Fibroblast of villous mesenchyme (primary cell): Measurements from ENCODE around the gene CEBPB. TPM values are rescaled to one million over a fixed set of nuclear protein-coding genes. Genes with fewer than 3 reads are reported as not detected.

Source experiments
- DNase-seq: peaks from one replicate; pipeline ENCODE4 v3.0.0-alpha.2; 2010; ENCODE audit warnings: low read depth
- H3K4me3 ChIP-seq: 2 replicates; pipeline ENCODE4 v1.5.1; 2011; ENCODE audit warnings: low read depth, mild to moderate bottlenecking, low read length
- total RNA-seq: library from RNA; depleted of rRNA; stranded (reverse); fragments of >200 nt; gene quantifications from 2 replicates; pipeline ENCODE4 v1.2.3, GENCODE V29; 2012
- TF ChIP-seq, protein P1 (sequence below): IDR thresholded peaks from 2 replicates; pipeline ENCODE4 v1.5.1; 2012; ENCODE audit warnings: low read depth, mild to moderate bottlenecking, low read length; ENCODE audit not compliant: insufficient read depth

The CEBPB gene
- total RNA-seq, 1 donor = 70.4 TPM

DNA sequence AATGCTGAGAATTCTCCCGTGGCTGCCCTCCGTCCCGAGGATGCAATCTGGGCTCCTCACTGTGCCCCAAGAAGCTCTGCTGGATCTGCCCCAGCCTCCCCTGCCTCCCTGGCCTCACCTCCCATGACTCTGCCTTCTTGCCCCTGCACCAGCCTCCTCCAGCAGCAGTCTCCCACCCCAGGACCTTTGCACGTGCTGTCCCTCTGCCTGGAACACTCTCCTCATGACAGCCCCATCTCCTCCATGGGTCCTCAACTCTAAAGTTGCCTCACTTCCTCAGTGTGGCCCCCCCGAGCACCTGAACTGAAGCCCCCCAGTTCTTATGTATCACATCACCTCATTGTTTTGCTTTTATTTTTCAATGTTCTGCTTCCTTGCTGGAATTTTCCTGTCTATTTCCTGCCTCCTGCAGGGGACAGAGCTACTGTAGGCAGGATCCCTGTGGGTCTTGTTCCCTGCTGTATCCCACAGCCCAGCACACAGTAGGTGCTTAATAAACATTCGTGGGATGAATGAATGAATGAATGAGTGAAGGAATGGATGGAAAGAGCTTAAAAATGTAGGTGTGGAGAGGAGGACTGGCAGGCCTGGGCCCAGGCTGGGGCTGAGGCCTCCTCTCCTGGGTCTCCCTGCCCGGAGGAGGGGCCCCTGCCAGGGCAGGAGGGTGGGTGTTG, 42.2 kb downstream of the CEBPB start:
- no peak for DNase-seq
- H3K4me3 ChIP-seq = no peak overlapping the region
- TF ChIP-seq, protein P1, sequence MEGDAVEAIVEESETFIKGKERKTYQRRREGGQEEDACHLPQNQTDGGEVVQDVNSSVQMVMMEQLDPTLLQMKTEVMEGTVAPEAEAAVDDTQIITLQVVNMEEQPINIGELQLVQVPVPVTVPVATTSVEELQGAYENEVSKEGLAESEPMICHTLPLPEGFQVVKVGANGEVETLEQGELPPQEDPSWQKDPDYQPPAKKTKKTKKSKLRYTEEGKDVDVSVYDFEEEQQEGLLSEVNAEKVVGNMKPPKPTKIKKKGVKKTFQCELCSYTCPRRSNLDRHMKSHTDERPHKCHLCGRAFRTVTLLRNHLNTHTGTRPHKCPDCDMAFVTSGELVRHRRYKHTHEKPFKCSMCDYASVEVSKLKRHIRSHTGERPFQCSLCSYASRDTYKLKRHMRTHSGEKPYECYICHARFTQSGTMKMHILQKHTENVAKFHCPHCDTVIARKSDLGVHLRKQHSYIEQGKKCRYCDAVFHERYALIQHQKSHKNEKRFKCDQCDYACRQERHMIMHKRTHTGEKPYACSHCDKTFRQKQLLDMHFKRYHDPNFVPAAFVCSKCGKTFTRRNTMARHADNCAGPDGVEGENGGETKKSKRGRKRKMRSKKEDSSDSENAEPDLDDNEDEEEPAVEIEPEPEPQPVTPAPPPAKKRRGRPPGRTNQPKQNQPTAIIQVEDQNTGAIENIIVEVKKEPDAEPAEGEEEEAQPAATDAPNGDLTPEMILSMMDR = no peak

DNA sequence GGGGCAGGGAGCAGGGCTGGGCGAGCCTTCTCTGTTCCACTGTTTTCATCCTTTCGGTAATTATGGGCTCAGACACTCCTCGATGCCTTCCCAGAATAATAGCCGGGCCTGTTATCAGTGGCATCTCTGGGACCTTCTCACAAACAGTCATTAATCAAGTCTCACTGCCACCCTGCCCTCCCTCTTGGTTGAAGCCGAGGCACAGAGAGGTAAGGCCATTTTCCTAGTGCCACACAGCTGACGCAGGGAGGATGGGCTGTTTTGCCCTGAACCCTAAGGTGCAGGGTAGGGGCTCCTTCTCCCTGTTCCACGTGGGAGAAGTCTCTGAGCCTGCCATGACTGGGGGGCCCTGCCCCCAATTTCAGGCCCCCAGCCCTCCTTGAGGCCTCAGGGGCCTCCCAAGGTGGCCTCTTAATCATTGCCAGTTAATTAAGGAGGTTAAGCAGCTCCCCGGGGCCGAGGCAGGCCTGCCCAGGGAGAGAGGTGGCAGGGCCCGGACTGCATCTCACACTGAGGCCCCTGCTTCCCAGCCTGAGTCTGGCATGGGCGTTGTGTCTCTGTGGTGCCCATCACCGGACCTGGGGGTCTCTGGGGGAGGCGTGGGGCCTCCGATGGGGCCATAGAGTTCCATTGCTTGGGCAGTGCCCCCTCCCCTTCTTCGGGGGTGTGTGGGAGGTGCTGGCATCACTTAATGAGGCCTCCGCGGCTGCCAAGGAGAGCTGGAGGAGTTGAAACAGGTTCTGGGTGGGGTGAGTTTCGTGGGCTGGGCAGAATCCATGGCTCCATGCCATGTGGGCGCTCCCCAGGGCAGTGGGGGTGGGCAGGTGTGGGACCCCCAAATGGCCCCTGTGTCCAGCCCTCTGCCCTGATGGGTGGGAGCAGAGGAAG, 42.9 kb downstream of the CEBPB start:
- no peak overlapping the region for H3K4me3 ChIP-seq
- TF ChIP-seq, protein P1 = no peak
- no peak for DNase-seq

DNA sequence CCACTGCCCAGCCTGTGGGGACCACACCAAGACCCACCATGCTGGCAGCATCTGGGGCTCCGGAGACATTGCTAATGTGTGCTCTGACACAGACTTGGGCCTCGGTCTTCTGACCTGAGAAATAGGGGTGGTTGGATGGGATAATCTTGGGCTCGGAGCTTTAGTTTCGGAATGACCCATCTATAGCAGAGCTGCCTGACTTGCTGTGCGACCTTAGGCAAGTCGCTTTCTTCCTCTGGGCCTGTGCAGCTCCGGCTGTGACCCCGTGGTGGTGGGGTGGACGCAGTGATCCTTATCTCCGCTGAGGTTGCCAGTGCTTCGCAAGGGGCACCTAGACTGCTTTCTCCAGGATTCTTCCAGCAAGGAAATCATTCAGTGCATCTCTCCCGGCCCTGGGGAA, 43.7 kb downstream of the CEBPB start:
- no peak overlapping the region for H3K4me3 ChIP-seq
- TF ChIP-seq, protein P1 = no peak
- DNase-seq = no peak

GRCh38 chr20:50237349-50237748, 46.7 kb downstream of the CEBPB start:
- no peak for DNase-seq
- no peak overlapping the region for H3K4me3 ChIP-seq
- TF ChIP-seq, protein P1 = no peak

DNA sequence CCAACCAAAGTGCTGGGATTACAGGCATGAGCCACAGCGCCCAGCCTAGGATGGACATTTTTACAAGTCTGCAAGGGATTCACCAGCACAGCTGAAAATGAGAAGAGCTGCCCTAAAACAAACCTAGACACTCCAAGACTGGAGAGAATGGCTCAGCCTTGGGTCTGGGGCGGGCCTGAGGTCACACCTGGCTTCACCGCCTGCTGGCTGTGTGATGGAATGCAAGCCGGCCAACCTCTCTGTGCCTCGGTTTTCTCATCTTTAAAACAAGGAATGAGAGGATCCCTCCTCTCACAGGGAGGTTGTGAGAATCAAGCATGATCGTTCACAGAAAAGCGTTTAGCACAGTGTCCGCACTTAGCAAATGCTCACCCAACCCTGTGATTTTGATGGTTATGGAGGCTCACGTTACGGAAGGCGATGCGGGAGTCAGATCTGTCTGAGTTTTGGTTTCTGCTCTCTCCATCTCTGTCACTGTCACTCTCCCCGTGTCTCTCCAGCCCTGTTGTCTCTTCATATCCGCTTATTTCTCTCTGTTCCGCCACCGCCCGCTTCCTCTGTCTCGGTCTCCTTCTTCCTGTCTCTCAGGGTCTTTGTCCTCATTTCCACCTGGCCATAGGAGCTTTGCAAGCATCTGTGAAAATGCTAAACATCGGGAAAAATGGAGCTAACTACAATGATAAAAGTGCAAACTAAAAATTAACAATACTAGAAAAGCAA, 47.6 kb downstream of the CEBPB start:
- no peak overlapping the region for H3K4me3 ChIP-seq
- DNase-seq = no peak
- TF ChIP-seq, protein P1 = no peak

DNA sequence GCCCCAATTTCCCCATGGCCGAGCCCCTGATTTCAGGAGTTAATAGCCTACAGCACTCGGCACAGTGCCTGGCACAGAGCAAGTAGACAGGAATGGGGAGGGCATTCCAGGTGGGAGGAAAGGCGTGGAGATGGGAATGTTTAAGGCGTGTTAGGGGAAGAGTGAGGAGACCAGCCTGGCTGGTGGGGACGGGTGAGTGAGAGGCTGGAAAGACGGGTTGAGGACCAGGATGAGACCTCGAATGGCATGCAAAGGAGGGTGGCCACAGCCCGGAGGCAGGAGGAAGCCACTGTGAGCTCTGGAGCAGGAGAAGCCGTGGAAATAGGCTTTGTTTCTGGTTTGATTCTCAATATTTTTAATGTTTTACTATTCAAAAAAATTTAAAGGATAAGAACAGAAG, 49.5 kb downstream of the CEBPB start:
- H3K4me3 ChIP-seq = no peak overlapping the region
- TF ChIP-seq, protein P1 = no peak
- DNase-seq = no peak
